IMR-90 (cell line): ENCODE results near the gene ERGIC1. TPM values are rescaled to one million over a fixed set of nuclear protein-coding genes. Genes with fewer than 3 reads are reported as not detected.

Experiments used
- ATAC-seq: fragments of 200-7000 bp; cut with Tn5 transposase; 2 replicates; pipeline ENCODE4 v1.9.1; 2020; ENCODE audit warnings: low read depth, mild to moderate bottlenecking, moderate library complexity
- BruUV-seq: library from RNA; stranded (reverse); fragments of 400-500 nt; replicated peaks from 2 replicates; lab custom pipeline; 2021; lab: Mats Ljungman, UMichigan
- CTCF ChIA-PET: fragments of 300-600 bp; formaldehyde crosslinking; extraction: SDS; loops from one replicate; lab custom pipeline; 2021; ENCODE audit warnings: antibody characterized with exemption; lab: Yijun Ruan, JAX
- POLR2A ChIA-PET: fragments of 300-600 bp; sonication (Branson Sonifier 250); formaldehyde crosslinking; loops from one replicate; lab custom pipeline; 2022; ENCODE audit warnings: antibody characterized with exemption; ENCODE audit not compliant: unreplicated experiment; lab: Charles Lee
- DNase-seq: peaks from one replicate; pipeline ENCODE4 v3.0.0; 2013
- H2AFZ ChIP-seq: replicated peaks from 2 replicates; pipeline ENCODE3; 2013; ENCODE audit warnings: low read length, mild to moderate bottlenecking; ENCODE audit not compliant: poor library complexity
- H2AK5ac ChIP-seq: 2 replicates; pipeline ENCODE4 v1.6.1; 2013; ENCODE audit warnings: low read depth, low read length, inconsistent platforms
- H2AK9ac ChIP-seq: replicated peaks from 2 replicates; pipeline ENCODE3; 2013; ENCODE audit warnings: mild to moderate bottlenecking, low read depth, low read length, moderate library complexity; ENCODE audit not compliant: poor library complexity
- H2BK120ac ChIP-seq: 2 replicates; pipeline ENCODE4 v1.6.1; 2013; ENCODE audit warnings: low read depth, low read length, inconsistent platforms
- H2BK15ac ChIP-seq: 3 replicates; pipeline ENCODE4 v1.6.1; 2013; ENCODE audit warnings: low read depth, low read length, inconsistent platforms
- H2BK20ac ChIP-seq: 2 replicates; pipeline ENCODE4 v1.6.1; 2013; ENCODE audit warnings: low read depth, mild to moderate bottlenecking, inconsistent platforms, low read length, moderate library complexity
- H2BK5ac ChIP-seq: 2 replicates; pipeline ENCODE4 v1.6.1; 2013; ENCODE audit warnings: mild to moderate bottlenecking, low read depth, low read length, inconsistent platforms; ENCODE audit not compliant: poor library complexity, severe bottlenecking
- H3K14ac ChIP-seq: replicated peaks from 2 replicates; pipeline ENCODE4 v1.6.1; 2013; ENCODE audit warnings: low read depth, low read length, inconsistent platforms
- H3K18ac ChIP-seq: 2 replicates; pipeline ENCODE4 v1.6.1; 2013; ENCODE audit warnings: low read depth, low read length, control low read depth
- H3K23ac ChIP-seq: 2 replicates; pipeline ENCODE4 v1.6.1; 2013; ENCODE audit warnings: low read depth, low read length, inconsistent platforms
- H3K27ac ChIP-seq: 2 replicates; pipeline ENCODE4 v1.5.1; 2013; ENCODE audit warnings: mild to moderate bottlenecking, control low read depth, low read length; ENCODE audit not compliant: insufficient read depth
- H3K27me3 ChIP-seq: 2 replicates; pipeline ENCODE4 v1.6.1; 2013; ENCODE audit warnings: low read length; ENCODE audit not compliant: control insufficient read depth, insufficient read depth
- H3K36me3 ChIP-seq: 2 replicates; pipeline ENCODE4 v1.6.1; 2013; ENCODE audit warnings: low read length, mixed read lengths; ENCODE audit not compliant: control insufficient read depth, insufficient read depth
- H3K4ac ChIP-seq: 2 replicates; pipeline ENCODE4 v1.6.1; 2013; ENCODE audit warnings: low read depth, low read length, inconsistent platforms
- H3K4me1 ChIP-seq: 2 replicates; pipeline ENCODE4 v1.6.1; 2013; ENCODE audit warnings: low read length, mixed read lengths; ENCODE audit not compliant: control insufficient read depth, insufficient read depth
- H3K4me2 ChIP-seq: 2 replicates; pipeline ENCODE4 v1.6.1; 2013; ENCODE audit warnings: low read depth, mild to moderate bottlenecking, control low read depth, low read length, moderate library complexity
- H3K4me3 ChIP-seq: 2 replicates; pipeline ENCODE4 v1.5.1; 2013; ENCODE audit warnings: low read depth, mild to moderate bottlenecking, control low read depth, low read length, moderate library complexity; ENCODE audit not compliant: insufficient read depth
- H3K56ac ChIP-seq: 2 replicates; pipeline ENCODE4 v1.6.1; 2013; ENCODE audit warnings: low read length, inconsistent platforms; ENCODE audit not compliant: insufficient read depth; ENCODE audit errors: extremely low read depth
- H3K79me1 ChIP-seq, 2 experiments: 2 replicates each; pipeline ENCODE4 v1.6.1; 2013; ENCODE audit warnings: low read length in 2 of 2, inconsistent platforms in 1 of 2, low read depth in 1 of 2
- H3K9ac ChIP-seq: 2 replicates; pipeline ENCODE4 v1.6.1; 2013; ENCODE audit warnings: low read depth, low read length, control low read depth
- H3K9me1 ChIP-seq: 2 replicates; pipeline ENCODE4 v1.6.1; 2013; ENCODE audit warnings: low read length, inconsistent platforms; ENCODE audit not compliant: insufficient read depth
- H3K9me3 ChIP-seq: 2 replicates; pipeline ENCODE4 v1.6.1; 2013; ENCODE audit warnings: low read length; ENCODE audit not compliant: control insufficient read depth, insufficient read depth
- H4K20me1 ChIP-seq: 2 replicates; pipeline ENCODE4 v1.6.1; 2013; ENCODE audit warnings: low read length, inconsistent platforms; ENCODE audit not compliant: insufficient read depth
- H4K5ac ChIP-seq: 2 replicates; pipeline ENCODE4 v1.6.1; 2013; ENCODE audit warnings: mild to moderate bottlenecking, low read depth, low read length, control low read depth
- H4K8ac ChIP-seq, 2 experiments: 2 replicates each; pipeline ENCODE4 v1.6.1; 2013; ENCODE audit warnings: low read depth in 2 of 2, low read length in 2 of 2, control low read depth in 1 of 2, inconsistent platforms in 1 of 2
- H4K91ac ChIP-seq: 2 replicates; pipeline ENCODE4 v1.6.1; 2013; ENCODE audit warnings: low read depth, low read length, inconsistent platforms; ENCODE audit not compliant: insufficient read depth
- BHLHE40 ChIP-seq: fragments of 150-350 bp; IDR thresholded peaks from 2 replicates; pipeline ENCODE4 v1.6.1; 2016; ENCODE audit warnings: mild to moderate bottlenecking, low read depth, low read length
- CEBPB ChIP-seq: IDR thresholded peaks from 2 replicates; pipeline ENCODE4 v1.6.1; 2012; ENCODE audit warnings: low read depth, low read length, improper control_type of control experiment
- CHD1 ChIP-seq: IDR thresholded peaks from 2 replicates; pipeline ENCODE4 v1.6.1; 2012; ENCODE audit warnings: low read depth, low read length, improper control_type of control experiment
- FOS ChIP-seq: fragments of 150-350 bp; IDR thresholded peaks from 2 replicates; pipeline ENCODE4 v1.6.1; 2016; ENCODE audit warnings: low read depth, low read length
- MAFK ChIP-seq: IDR thresholded peaks from 2 replicates; pipeline ENCODE4 v1.6.1; 2012; ENCODE audit warnings: low read depth, low read length, improper control_type of control experiment
- MAZ ChIP-seq: IDR thresholded peaks from 2 replicates; pipeline ENCODE4 v1.6.1; 2012; ENCODE audit warnings: low read depth, mild to moderate bottlenecking, low read length, improper control_type of control experiment, moderate library complexity, borderline replicate concordance
- MXI1 ChIP-seq: IDR thresholded peaks from 2 replicates; pipeline ENCODE4 v1.6.1; 2012; ENCODE audit warnings: low read depth, mild to moderate bottlenecking, low read length, moderate library complexity, borderline replicate concordance
- NFE2L2 ChIP-seq: fragments of 150-350 bp; IDR thresholded peaks from 2 replicates; pipeline ENCODE4 v1.6.1; 2016; ENCODE audit warnings: low read depth, mild to moderate bottlenecking, low read length
- POLR2A ChIP-seq: IDR thresholded peaks from 2 replicates; pipeline ENCODE4 v1.6.1; 2012; ENCODE audit warnings: mild to moderate bottlenecking, low read depth, low read length
- RAD21 ChIP-seq: IDR thresholded peaks from 2 replicates; pipeline ENCODE4 v1.6.1; 2012; ENCODE audit warnings: low read length, improper control_type of control experiment
- RCOR1 ChIP-seq: IDR thresholded peaks from 2 replicates; pipeline ENCODE4 v1.6.1; 2012; ENCODE audit warnings: mild to moderate bottlenecking, low read length, improper control_type of control experiment; ENCODE audit not compliant: insufficient replicate concordance
- RFX5 ChIP-seq: IDR thresholded peaks from 2 replicates; pipeline ENCODE4 v1.8.0; 2012; ENCODE audit warnings: low read depth, mild to moderate bottlenecking, low read length, moderate library complexity
- SMC3 ChIP-seq: fragments of 150-350 bp; IDR thresholded peaks from 2 replicates; pipeline ENCODE4 v1.6.1; 2016; ENCODE audit warnings: low read depth, mild to moderate bottlenecking, antibody characterized with exemption, low read length, moderate library complexity
- USF2 ChIP-seq: fragments of 150-350 bp; IDR thresholded peaks from 2 replicates; pipeline ENCODE4 v1.6.1; 2017; ENCODE audit warnings: mild to moderate bottlenecking, antibody characterized with exemption, low read length, low read depth
- WGBS, 2 experiments: methylation state at CpG; one replicate each; pipeline versions ENCODE4 v1.1.5 to v1.1.7; 2013; ENCODE audit warnings: missing lambda C conversion rate in 2 of 2; ENCODE audit not compliant: insufficient read length in 1 of 2; ENCODE audit errors: extremely low coverage in 2 of 2; 5-methylcytosine and 5-hydroxymethylcytosine counted together
- dilution Hi-C: fragments of 300-500 bp; cut with HindIII; formaldehyde crosslinking; loops from one replicate; pipeline ENCODE4 v1.14.3; 2018; ENCODE audit warnings: low sequenced_read_pairs; ENCODE audit not compliant: unreplicated experiment
- in situ Hi-C: fragments of 300-500 bp; cut with MboI; formaldehyde crosslinking; loops from 3 replicates; pipeline ENCODE4 v1.14.3; 2019; ENCODE audit warnings: low sequenced_read_pairs, inconsistent platforms, mixed read lengths
- intact Hi-C: fragments of 100-400 bp; cut with micrococcal nuclease; formaldehyde crosslinking; loops from 2 replicates; pipeline ENCODE4 v1.10.0; 2022
- polyA plus RNA-seq, 3 experiments: library from polyadenylated mRNA; depleted of rRNA; stranded (reverse); fragments of >200 nt; gene quantifications; 2 replicates each; pipeline ENCODE4 v1.2.3, GENCODE V29; 2012; ENCODE audit warnings: low replicate concordance in 1 of 3
- total RNA-seq: library from RNA; depleted of rRNA; stranded (reverse); fragments of >200 nt; gene quantifications from 2 replicates; pipeline ENCODE4 v1.2.3, GENCODE V29; 2012
- TF ChIP-seq, protein P1 (sequence below): conservative IDR thresholded peaks from 2 replicates; pipeline ENCODE4 v1.5.1; 2012; ENCODE audit warnings: mild to moderate bottlenecking, low read depth, low read length, improper control_type of control experiment
- TF ChIP-seq, protein P2 (sequence below): fragments of 150-350 bp; IDR thresholded peaks from 2 replicates; pipeline ENCODE4 v1.6.1; 2016; ENCODE audit warnings: low read depth, mild to moderate bottlenecking, low read length, moderate library complexity, borderline replicate concordance

The ERGIC1 gene
- total and polyA plus RNA-seq, 2 of the 4 experiments (the other 2 are of a cell fraction) = 134 to 192 TPM

- no peak overlapping the region for H2BK5ac ChIP-seq
- dilution Hi-C loops (no loop called here), intact Hi-C loops (no loop called here), in situ Hi-C loops (no loop called here)
- WGBS, 2 experiments = no CpG with 5 or more reads among the region's 1 CpG
- no peaks in the 10 kb centered on the region for H3K9me3 ChIP-seq
- H4K8ac ChIP-seq = no peak overlapping the region
- no peak overlapping the region for H2BK15ac ChIP-seq
- ATAC-seq (no peak), DNase-seq (no peak)
- H3K79me1 ChIP-seq = peaks cover 36 to 66% of the 10 kb centered on the region in 2 experiments
- no peak overlapping the region for H3K4ac ChIP-seq
- no peak overlapping the region for H3K14ac ChIP-seq
- no peak overlapping the region for H3K56ac ChIP-seq
- H3K23ac ChIP-seq = no peak overlapping the region
- peaks cover 12% of the 10 kb centered on the region; the same call in 1 of the 2 replicates for H3K9me1 ChIP-seq
- POLR2A ChIA-PET = interaction anchor here (0.7 kb wide), 1 partner anchor 140 kb away, joined by 3 read pairs; no protein-coding TSS in a partner anchor
- H3K4me2 ChIP-seq = no peak overlapping the region
- no peak overlapping the region for H3K18ac ChIP-seq
- no peak overlapping the region for H2BK120ac ChIP-seq
- no peak overlapping the region for H2BK20ac ChIP-seq
- H3K4me3 ChIP-seq = no peak overlapping the region
- no peak overlapping the region for H2AFZ ChIP-seq
- CTCF ChIA-PET = no interaction called here
- peaks cover 3% of the 10 kb centered on the region; the same call in 1 of the 2 replicates for H3K4me1 ChIP-seq
- peaks cover 40% of the 10 kb centered on the region for H4K20me1 ChIP-seq
- H4K91ac ChIP-seq = no peak overlapping the region
- H2AK9ac ChIP-seq = no peak overlapping the region
- peaks cover 16% of the 10 kb centered on the region for H3K36me3 ChIP-seq
- H4K5ac ChIP-seq = no peak overlapping the region
- H2AK5ac ChIP-seq = no peak overlapping the region
- no peaks in the 10 kb centered on the region for H3K27me3 ChIP-seq
- TF ChIP-seq CEBPB (no peak), SMC3 (no peak), RCOR1 (no peak), NFE2L2 (no peak), RFX5 (no peak), POLR2A (no peak), MAZ (no peak), RAD21 (no peak), BHLHE40 (no peak), USF2 (no peak), MXI1 (no peak), FOS (no peak), CHD1 (no peak), MAFK (no peak)
- TF ChIP-seq, protein P1, sequence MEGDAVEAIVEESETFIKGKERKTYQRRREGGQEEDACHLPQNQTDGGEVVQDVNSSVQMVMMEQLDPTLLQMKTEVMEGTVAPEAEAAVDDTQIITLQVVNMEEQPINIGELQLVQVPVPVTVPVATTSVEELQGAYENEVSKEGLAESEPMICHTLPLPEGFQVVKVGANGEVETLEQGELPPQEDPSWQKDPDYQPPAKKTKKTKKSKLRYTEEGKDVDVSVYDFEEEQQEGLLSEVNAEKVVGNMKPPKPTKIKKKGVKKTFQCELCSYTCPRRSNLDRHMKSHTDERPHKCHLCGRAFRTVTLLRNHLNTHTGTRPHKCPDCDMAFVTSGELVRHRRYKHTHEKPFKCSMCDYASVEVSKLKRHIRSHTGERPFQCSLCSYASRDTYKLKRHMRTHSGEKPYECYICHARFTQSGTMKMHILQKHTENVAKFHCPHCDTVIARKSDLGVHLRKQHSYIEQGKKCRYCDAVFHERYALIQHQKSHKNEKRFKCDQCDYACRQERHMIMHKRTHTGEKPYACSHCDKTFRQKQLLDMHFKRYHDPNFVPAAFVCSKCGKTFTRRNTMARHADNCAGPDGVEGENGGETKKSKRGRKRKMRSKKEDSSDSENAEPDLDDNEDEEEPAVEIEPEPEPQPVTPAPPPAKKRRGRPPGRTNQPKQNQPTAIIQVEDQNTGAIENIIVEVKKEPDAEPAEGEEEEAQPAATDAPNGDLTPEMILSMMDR = no peak
- TF ChIP-seq, protein P2, sequence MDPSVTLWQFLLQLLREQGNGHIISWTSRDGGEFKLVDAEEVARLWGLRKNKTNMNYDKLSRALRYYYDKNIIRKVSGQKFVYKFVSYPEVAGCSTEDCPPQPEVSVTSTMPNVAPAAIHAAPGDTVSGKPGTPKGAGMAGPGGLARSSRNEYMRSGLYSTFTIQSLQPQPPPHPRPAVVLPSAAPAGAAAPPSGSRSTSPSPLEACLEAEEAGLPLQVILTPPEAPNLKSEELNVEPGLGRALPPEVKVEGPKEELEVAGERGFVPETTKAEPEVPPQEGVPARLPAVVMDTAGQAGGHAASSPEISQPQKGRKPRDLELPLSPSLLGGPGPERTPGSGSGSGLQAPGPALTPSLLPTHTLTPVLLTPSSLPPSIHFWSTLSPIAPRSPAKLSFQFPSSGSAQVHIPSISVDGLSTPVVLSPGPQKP = no peak
- no peak overlapping the region for H3K9ac ChIP-seq
- no TSS peak for BruUV-seq
- H3K27ac ChIP-seq = no peak overlapping the region
Observed at GRCh38 chr5:172999974-173000373, 165.9 kb downstream of the ERGIC1 start.
